Stimulated activated CD8-positive, alpha-beta memory T cell treated with anti-CD3 and anti-CD28 coated beads, Interleukin-7, amount 100 ng/mL, for 24 hours (primary cell): ENCODE results near the gene PELI2.

Experiments
- DNase-seq: peaks from one replicate; pipeline ENCODE4 v3.0.0-alpha.2; 2020; ENCODE audit warnings: low read depth

Gene PELI2

DNA sequence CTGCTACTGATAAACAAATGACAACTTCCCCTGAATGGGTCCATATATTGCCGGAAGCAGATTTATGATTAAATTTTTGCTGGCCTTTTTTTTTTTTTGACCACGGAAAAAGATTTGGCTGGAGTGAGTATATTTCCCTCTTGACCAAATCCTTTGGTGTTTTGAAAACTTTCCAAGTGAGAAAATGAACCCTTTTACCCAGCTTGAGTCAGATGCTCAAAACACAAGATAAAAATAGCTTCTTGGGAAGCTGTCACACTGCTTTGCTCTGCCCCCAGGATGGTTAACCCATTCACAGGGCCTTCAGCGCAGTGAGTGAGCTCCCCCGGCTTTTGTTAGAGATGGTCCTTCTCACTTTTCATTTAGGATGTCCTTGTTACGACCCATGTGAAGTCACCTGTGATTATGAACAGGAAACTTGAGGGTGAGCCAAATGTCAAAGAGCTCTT, 224.3 kb downstream of the PELI2 start:
- no peak for DNase-seq

DNA sequence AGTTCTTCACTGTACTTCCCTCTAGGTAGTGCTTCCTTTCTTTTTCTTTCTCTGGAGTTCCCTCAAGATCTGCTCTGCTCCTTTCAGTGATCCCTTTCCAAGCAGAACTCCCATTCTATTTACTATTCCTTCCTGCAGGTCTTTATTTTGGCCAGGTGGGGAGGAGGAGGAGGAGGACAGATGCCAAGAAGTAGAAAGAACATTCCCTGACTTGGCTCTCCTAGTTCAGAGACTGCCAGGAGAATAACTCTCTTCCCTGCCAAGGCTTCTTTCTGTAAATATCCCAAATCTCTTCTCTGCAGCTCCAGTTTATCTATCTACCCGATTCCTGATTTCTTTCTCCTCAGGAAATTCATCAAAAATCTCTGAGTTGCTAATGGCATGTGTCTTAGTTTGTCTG, 231.7 kb downstream of the PELI2 start:
- no peak for DNase-seq
